Skeletal muscle tissue (tissue), 4 donors: Measurements from ENCODE around the gene CHN2. TPM values are rescaled to one million over a fixed set of nuclear protein-coding genes. Genes with fewer than 3 reads are reported as not detected.

Source experiments
- H3K27ac ChIP-seq: one replicate; pipeline ENCODE4 v1.7.0; 2013; ENCODE audit warnings: mild to moderate bottlenecking, low read depth, low read length, inconsistent platforms
- H3K27me3 ChIP-seq, 3 donors: one replicate each; pipeline ENCODE4 v1.7.0; 2013; ENCODE audit warnings: low read length in 3 of 3; ENCODE audit not compliant: control insufficient read depth in 3 of 3, insufficient read depth in 3 of 3
- H3K36me3 ChIP-seq, 3 donors: one replicate each; pipeline ENCODE4 v1.7.0; 2013; ENCODE audit warnings: low read length in 3 of 3; ENCODE audit not compliant: control insufficient read depth in 3 of 3, insufficient read depth in 3 of 3
- H3K4me1 ChIP-seq, 3 donors: one replicate each; pipeline ENCODE4 v1.7.0; 2013; ENCODE audit warnings: low read length in 3 of 3, mild to moderate bottlenecking in 3 of 3; ENCODE audit not compliant: control insufficient read depth in 3 of 3, insufficient read depth in 3 of 3
- H3K4me3 ChIP-seq, 3 donors: one replicate each; pipeline ENCODE4 v1.7.0; 2013; ENCODE audit warnings: low read length in 3 of 3
- H3K9ac ChIP-seq, 3 donors: one replicate each; pipeline ENCODE4 v1.7.0; 2013; ENCODE audit warnings: low read length in 3 of 3, mild to moderate bottlenecking in 3 of 3, moderate library complexity in 2 of 3, low read depth in 1 of 3
- H3K9me3 ChIP-seq, 3 donors: one replicate each; pipeline ENCODE4 v1.7.0; 2013; ENCODE audit warnings: low read length in 3 of 3; ENCODE audit not compliant: control insufficient read depth in 3 of 3
- total RNA-seq: library from RNA; depleted of rRNA; stranded (reverse); fragments of >200 nt; gene quantifications from one replicate; pipeline ENCODE4 v1.2.3, GENCODE V29; 2014
- donor health status: Osteomylitis.

Gene CHN2
- total RNA-seq, 1 donor from 2014 or later: 11.0 TPM

DNA sequence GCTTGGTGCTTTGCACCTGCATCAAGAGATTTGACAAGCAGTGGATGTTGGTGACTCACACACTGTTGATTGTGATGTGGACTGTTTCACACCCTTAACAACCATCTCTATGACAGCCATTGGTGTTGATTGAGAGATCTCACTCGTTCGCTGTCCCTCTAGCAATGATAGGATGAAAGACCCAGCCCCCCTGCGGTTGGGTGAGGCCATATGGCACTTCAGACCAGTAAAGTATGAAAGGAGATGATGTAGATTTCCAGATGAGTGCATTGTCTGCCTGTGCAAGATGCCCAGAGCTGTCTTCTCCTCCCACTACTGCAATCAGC is 230.4 kb downstream of the CHN2 start:
- Histone ChIP-seq H3K9me3 (no peaks in the 10 kb centered on the region), H3K4me1 (no peaks in the 10 kb centered on the region), H3K36me3 (no peaks in the 10 kb centered on the region), H3K9ac (no peak overlapping the region), H3K27ac (no peak overlapping the region), H3K27me3 (peaks cover 0 to 3% (median 0%) of the 10 kb centered on the region in 3 donors), H3K4me3 (no peak overlapping the region)

- peaks cover 0 to 3% (median 0%) of the 10 kb centered on the region in 3 donors for H3K27me3 ChIP-seq
- H3K4me3 ChIP-seq: no peak overlapping the region
- no peaks in the 10 kb centered on the region for H3K9me3 ChIP-seq
- H3K4me1 ChIP-seq: no peaks in the 10 kb centered on the region
- H3K9ac ChIP-seq: no peak overlapping the region
- no peaks in the 10 kb centered on the region for H3K36me3 ChIP-seq
- no peak overlapping the region for H3K27ac ChIP-seq
Observed at GRCh38 chr7:29426587-29426986, 232.0 kb downstream of the CHN2 start.

GRCh38 chr7:29429401-29429800 is 234.8 kb downstream of the CHN2 start:
- Histone ChIP-seq H3K9ac (no peak overlapping the region), H3K27me3 (no peaks in the 10 kb centered on the region), H3K4me3 (no peak overlapping the region), H3K36me3 (no peaks in the 10 kb centered on the region), H3K9me3 (no peaks in the 10 kb centered on the region), H3K4me1 (no peaks in the 10 kb centered on the region), H3K27ac (no peak overlapping the region)

DNA sequence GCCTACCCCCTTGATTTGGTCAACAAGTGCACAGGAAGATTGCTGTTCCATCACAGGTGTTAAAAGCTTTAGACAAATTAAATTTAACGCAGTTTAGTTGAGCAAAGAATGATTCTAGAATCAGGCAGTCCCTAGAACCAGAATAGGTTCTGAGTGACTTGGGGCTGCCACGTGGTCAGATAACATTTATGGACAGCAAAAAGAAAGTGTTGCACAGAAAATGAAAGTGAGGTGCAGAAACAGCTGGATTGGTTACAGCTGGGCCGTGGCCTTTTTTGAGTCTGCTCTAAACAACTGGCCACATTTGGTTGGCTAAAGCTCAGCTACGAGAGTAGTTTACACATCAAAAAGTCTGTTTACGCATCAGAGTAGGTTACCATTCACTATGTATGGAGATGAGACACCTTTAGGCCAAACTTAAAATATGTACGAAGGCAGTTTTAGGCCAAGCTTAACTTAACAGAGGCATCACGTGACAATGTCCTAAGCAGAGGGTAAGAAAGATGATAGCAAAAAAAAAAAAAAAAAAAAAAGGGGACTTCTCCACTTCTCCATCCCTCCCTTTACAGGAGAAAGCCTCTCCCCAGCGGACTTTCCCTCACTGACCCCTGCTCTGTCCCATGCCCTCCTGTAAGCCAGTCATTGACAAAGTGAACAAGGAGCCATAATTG is 235.8 kb downstream of the CHN2 start:
- no peaks in the 10 kb centered on the region for H3K4me1 ChIP-seq
- H3K4me3 ChIP-seq: no peak overlapping the region
- no peak overlapping the region for H3K27ac ChIP-seq
- H3K27me3 ChIP-seq: no peaks in the 10 kb centered on the region
- H3K9ac ChIP-seq: no peak overlapping the region
- H3K36me3 ChIP-seq: no peaks in the 10 kb centered on the region
- no peaks in the 10 kb centered on the region for H3K9me3 ChIP-seq

DNA sequence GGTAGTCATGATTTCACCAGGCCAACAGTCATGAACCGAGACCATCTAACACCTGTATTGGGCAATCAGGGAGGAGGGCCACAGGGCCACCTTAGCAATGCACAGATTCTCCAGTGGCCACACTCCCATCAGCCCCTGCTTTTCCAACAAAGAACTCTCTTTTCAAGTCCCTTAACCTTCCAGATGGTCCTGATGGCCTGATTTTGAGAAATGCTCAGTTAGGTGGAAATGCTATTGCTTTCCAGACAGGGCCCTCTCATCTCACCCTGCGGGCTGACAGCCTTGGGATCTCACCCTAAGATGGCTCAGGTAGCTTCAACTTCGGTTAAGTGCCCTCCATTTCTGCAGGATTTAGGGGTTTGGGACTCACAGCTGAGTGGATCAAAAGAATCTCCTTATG is 237.1 kb downstream of the CHN2 start:
- Histone ChIP-seq H3K36me3 (no peaks in the 10 kb centered on the region), H3K27ac (no peak overlapping the region), H3K9me3 (no peaks in the 10 kb centered on the region), H3K4me1 (no peaks in the 10 kb centered on the region), H3K4me3 (no peak overlapping the region), H3K27me3 (no peaks in the 10 kb centered on the region), H3K9ac (no peak overlapping the region)

DNA sequence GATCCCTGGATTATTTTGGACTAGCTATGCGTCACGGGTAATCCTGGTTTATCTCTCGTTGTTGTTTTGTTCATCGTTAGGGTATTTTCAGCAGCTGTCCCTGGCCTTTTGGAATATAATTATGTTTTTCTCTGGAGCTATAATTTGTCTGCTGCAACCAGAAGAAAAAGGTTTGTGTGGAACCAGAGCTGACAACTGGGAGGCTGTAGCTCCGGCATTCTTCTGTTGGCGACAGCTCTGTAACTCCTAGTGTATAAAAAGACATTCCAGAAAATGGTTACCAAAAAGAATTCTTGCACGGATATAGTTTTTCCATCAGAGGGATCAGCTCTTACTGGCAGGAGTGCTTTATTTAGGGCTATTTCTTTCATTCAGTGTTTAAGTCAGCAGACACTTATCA is 238.1 kb downstream of the CHN2 start:
- Histone ChIP-seq H3K27ac (no peak overlapping the region), H3K4me1 (no peaks in the 10 kb centered on the region), H3K36me3 (no peaks in the 10 kb centered on the region), H3K4me3 (no peak overlapping the region), H3K27me3 (no peaks in the 10 kb centered on the region), H3K9me3 (no peaks in the 10 kb centered on the region), H3K9ac (no peak overlapping the region)

DNA sequence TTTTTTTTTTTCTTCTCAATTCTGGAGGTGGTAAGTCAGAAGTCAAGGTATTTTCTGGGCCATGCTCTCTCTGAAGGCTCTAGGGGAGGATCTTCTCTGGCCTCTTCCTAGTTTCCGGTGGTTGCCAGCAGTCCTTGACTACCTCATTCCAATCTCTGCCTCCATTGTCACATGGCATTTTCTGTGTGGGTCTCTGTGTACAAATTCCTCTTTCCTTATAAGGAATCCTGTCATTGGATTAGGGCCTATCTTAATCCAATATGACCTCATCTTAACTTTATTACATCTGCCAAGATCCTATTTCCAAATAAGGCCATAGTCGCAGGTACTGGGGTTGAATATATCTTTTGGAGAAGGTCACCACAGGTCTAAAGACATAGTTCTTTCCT is 239.8 kb downstream of the CHN2 start:
- H3K4me3 ChIP-seq: no peak overlapping the region
- peaks cover 0 to 1% (median 0%) of the 10 kb centered on the region in 3 donors for H3K36me3 ChIP-seq
- H3K27me3 ChIP-seq: no peaks in the 10 kb centered on the region
- H3K4me1 ChIP-seq: no peaks in the 10 kb centered on the region
- H3K9ac ChIP-seq: no peak overlapping the region
- no peaks in the 10 kb centered on the region for H3K9me3 ChIP-seq
- H3K27ac ChIP-seq: no peak overlapping the region

DNA sequence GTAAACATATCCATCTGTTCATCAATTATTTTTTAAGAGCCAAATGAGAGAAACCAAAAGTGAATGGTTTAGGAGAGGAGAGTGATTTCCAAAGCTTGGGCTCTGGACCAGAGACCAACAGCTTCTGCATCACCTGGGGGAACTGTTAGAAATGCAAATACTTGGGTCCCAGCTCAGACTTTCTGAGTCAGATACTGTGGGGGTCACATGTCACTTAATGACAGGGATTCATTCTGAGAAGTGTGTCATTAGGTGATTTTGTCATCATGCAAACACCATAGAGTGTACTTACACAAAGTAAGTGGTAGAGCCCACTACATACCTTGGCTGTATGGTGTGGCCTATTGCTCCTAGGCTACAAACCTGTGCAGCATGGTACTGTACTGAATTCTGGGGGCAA is 240.6 kb downstream of the CHN2 start:
- Histone ChIP-seq H3K4me3 (no peak overlapping the region), H3K36me3 (peaks cover 0 to 3% (median 0%) of the 10 kb centered on the region in 3 donors), H3K9ac (no peak overlapping the region), H3K27me3 (no peaks in the 10 kb centered on the region), H3K9me3 (no peaks in the 10 kb centered on the region), H3K4me1 (no peaks in the 10 kb centered on the region), H3K27ac (no peak overlapping the region)

DNA sequence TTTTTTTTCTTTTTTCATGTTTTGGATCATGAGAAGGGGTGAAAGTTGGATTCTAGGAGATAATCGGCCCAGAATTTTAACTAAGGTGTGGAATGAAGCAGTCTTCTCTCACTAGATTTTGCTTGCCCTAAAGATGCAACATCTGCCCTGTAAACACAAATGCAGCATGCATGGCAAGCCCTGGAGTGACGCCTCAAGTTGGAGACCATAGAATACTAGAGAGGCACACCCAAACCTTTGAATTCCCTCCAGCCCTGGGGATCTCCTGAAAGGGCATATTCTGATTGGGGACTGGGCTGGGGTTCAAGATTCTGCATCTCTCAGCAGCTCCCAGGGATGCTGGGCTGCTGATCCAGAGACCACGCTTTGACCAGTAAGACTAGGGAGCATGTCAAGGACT is 241.3 kb downstream of the CHN2 start:
- Histone ChIP-seq H3K4me1 (no peaks in the 10 kb centered on the region), H3K9ac (no peak overlapping the region), H3K27ac (no peak overlapping the region), H3K4me3 (no peak overlapping the region), H3K27me3 (no peaks in the 10 kb centered on the region), H3K36me3 (peaks cover 0 to 3% (median 0%) of the 10 kb centered on the region in 3 donors), H3K9me3 (no peaks in the 10 kb centered on the region)

DNA sequence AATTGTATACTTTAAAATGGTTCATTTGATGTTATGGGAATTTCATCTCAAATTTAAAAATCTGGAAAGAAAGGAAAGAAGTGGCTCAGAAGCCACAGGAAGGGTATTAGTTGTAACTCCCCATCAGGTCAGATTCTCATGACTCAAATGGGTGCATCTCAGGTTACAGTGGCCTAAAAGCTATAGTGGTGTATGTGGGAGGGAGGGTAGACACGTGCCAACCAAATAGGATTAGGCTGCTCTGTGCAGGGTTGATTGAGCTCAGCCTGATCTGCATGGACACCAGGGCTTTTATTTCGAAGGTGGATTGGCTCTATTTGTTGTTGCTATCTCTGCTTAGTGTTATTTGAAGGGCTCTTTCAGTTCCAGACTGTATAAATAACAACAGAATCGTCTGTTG is 247.6 kb downstream of the CHN2 start:
- H3K9me3 ChIP-seq: no peaks in the 10 kb centered on the region
- H3K36me3 ChIP-seq: peaks cover 0 to 3% (median 0%) of the 10 kb centered on the region in 3 donors
- peaks cover 0 to 5% (median 0%) of the 10 kb centered on the region in 3 donors for H3K4me1 ChIP-seq
- H3K27me3 ChIP-seq: no peaks in the 10 kb centered on the region
- no peak overlapping the region for H3K27ac ChIP-seq
- H3K9ac ChIP-seq: no peak overlapping the region
- H3K4me3 ChIP-seq: no peak overlapping the region
